A673 (cell line): ENCODE results near the gene TMEM184B. TPM values are rescaled to one million over a fixed set of nuclear protein-coding genes. Genes with fewer than 3 reads are reported as not detected.

Experiments
- BruUV-seq: library from RNA; stranded (reverse); fragments of 400-500 nt; replicated peaks from 2 replicates; lab custom pipeline; 2021; lab: Mats Ljungman, UMichigan
- CTCF ChIA-PET: fragments of 300-600 bp; sonication (Branson Sonifier 250); formaldehyde crosslinking; loops from one replicate; lab custom pipeline; 2022; ENCODE audit warnings: antibody characterized with exemption; lab: Charles Lee
- POLR2A ChIA-PET: fragments of 300-600 bp; sonication (Branson Sonifier 250); formaldehyde crosslinking; loops from one replicate; lab custom pipeline; 2022; ENCODE audit warnings: antibody characterized with exemption; ENCODE audit not compliant: low non-redundant PET; lab: Charles Lee
- DNase-seq: peaks from one replicate; pipeline ENCODE4 v3.0.0-alpha.2; 2015; ENCODE audit warnings: low spot score
- H3K27ac ChIP-seq: fragments of 200-600 bp; sonication (generic); 2 replicates; pipeline ENCODE4 v1.5.1; 2016; ENCODE audit warnings: mixed run types, low read depth, mild to moderate bottlenecking, mixed read lengths, antibody characterized with exemption, low read length; ENCODE audit not compliant: poor library complexity, severe bottlenecking
- H3K27me3 ChIP-seq: fragments of 200-600 bp; sonication (generic); replicated peaks from 2 replicates; pipeline ENCODE4 v1.6.1; 2017; ENCODE audit warnings: mixed run types, low read depth, mild to moderate bottlenecking, mixed read lengths, antibody characterized with exemption, low read length; ENCODE audit not compliant: insufficient read depth, poor library complexity
- H3K36me3 ChIP-seq: fragments of 200-600 bp; sonication (generic); 2 replicates; pipeline ENCODE4 v1.6.1; 2016; ENCODE audit warnings: mixed run types, mild to moderate bottlenecking, mixed read lengths, antibody characterized with exemption, low read length; ENCODE audit not compliant: insufficient read depth, poor library complexity, severe bottlenecking
- H3K4me1 ChIP-seq: fragments of 200-600 bp; sonication (generic); 2 replicates; pipeline ENCODE4 v1.6.1; 2017; ENCODE audit warnings: mixed run types, mild to moderate bottlenecking, mixed read lengths, antibody characterized with exemption, low read length; ENCODE audit not compliant: insufficient read depth, poor library complexity, severe bottlenecking
- H3K4me3 ChIP-seq: fragments of 200-600 bp; sonication (generic); 2 replicates; pipeline ENCODE4 v1.5.1; 2016; ENCODE audit warnings: low read depth, mixed run types, mild to moderate bottlenecking, mixed read lengths, low read length; ENCODE audit not compliant: poor library complexity, severe bottlenecking
- H3K9me3 ChIP-seq: fragments of 200-600 bp; sonication (generic); 2 replicates; pipeline ENCODE4 v1.6.1; 2016; ENCODE audit warnings: mixed run types, low read depth, mild to moderate bottlenecking, mixed read lengths, antibody characterized with exemption, low read length; ENCODE audit not compliant: poor library complexity, severe bottlenecking
- CTCF ChIP-seq: fragments of 300-800, 200-600 bp; sonication (generic); conservative IDR thresholded peaks from 2 replicates; pipeline ENCODE4 v1.5.1; 2017; ENCODE audit warnings: low read depth, mild to moderate bottlenecking, antibody characterized with exemption, low read length, moderate library complexity, mixed read lengths
- EZH2 ChIP-seq: fragments of 200-600 bp; sonication (generic); IDR thresholded peaks from 2 replicates; pipeline ENCODE4 v1.6.1; 2017; ENCODE audit warnings: borderline replicate concordance, low read depth, mild to moderate bottlenecking, mixed read lengths, antibody characterized with exemption, low read length; ENCODE audit not compliant: poor library complexity, severe bottlenecking
- intact Hi-C: fragments of 100-400 bp; cut with micrococcal nuclease; formaldehyde crosslinking; loops from one replicate; pipeline ENCODE4 v1.10.0; 2022; ENCODE audit not compliant: unreplicated experiment
- total RNA-seq: library from RNA; stranded (reverse); gene quantifications from 2 replicates; pipeline ENCODE4 v1.2.3, GENCODE V29; 2021

The TMEM184B gene
- total RNA-seq, 1 experiment from 2014 or later: 50.9 TPM

GRCh38 chr22:38309614-38310517 is 37.1 kb upstream of the TMEM184B start:
- ChIA-PET CTCF (no interaction called here), POLR2A (no interaction called here)
- BruUV-seq: no TSS peak
- intact Hi-C loops: no loop called here
- no peaks in the 10 kb centered on the region for H3K9me3 ChIP-seq
- H3K4me3 ChIP-seq: no peak overlapping the region
- peaks cover 70% of the 10 kb centered on the region for H3K4me1 ChIP-seq
- H3K27me3 ChIP-seq: no peaks in the 10 kb centered on the region
- H3K36me3 ChIP-seq: peaks cover 49% of the 10 kb centered on the region
- no peak for DNase-seq
- H3K27ac ChIP-seq: peak overlapping the region; percentile 77
- TF ChIP-seq CTCF (no peak), EZH2 (no peak)

GRCh38 chr22:38308791-38309498 is 36.1 kb upstream of the TMEM184B start:
- no peaks in the 10 kb centered on the region for H3K27me3 ChIP-seq
- ChIA-PET POLR2A (no interaction called here), CTCF (no interaction called here)
- peaks cover 52% of the 10 kb centered on the region for H3K36me3 ChIP-seq
- no peak for DNase-seq
- intact Hi-C loops: no loop called here
- no TSS peak for BruUV-seq
- no peak overlapping the region for H3K4me3 ChIP-seq
- peaks cover 68% of the 10 kb centered on the region for H3K4me1 ChIP-seq
- H3K9me3 ChIP-seq: no peaks in the 10 kb centered on the region
- TF ChIP-seq CTCF (no peak), EZH2 (no peak)
- peak overlapping the region; percentile 44 for H3K27ac ChIP-seq

- peak; percentile 56 for DNase-seq
- no TSS peak for BruUV-seq
- Histone ChIP-seq H3K27ac (peak overlapping the region; percentile 66), H3K36me3 (peaks cover 60% of the 10 kb centered on the region), H3K4me3 (peak overlapping the region; percentile 5), H3K27me3 (no peaks in the 10 kb centered on the region), H3K9me3 (no peaks in the 10 kb centered on the region), H3K4me1 (peaks cover 36% of the 10 kb centered on the region)
- intact Hi-C loops: no loop called here
- POLR2A ChIA-PET: no interaction called here
- TF ChIP-seq EZH2 (no peak), CTCF (no peak)
- CTCF ChIA-PET: interaction anchor here (0.6 to 1.1 kb wide), 5 partner anchors 19 to 553 kb away, joined by 3 to 4 read pairs (median 4); no protein-coding TSS in a partner anchor
Measured at GRCh38 chr22:38305471-38306448, 33.0 kb upstream of the TMEM184B start.
